SIG-M5 (cell line): ENCODE data around the gene GRK6.
A peak's percentile ranks its signal among the peaks of the same experiment; 100 is the strongest.

ENCODE experiments used
- DNase-seq: peaks from one replicate; lab custom pipeline; 2025; lab: John Stamatoyannopoulos, UW

GRK6 gene

GRCh38 chr5:177425801-177426565 is 493 bp upstream of the GRK6 start:
- peak; percentile 99 for DNase-seq

DNA sequence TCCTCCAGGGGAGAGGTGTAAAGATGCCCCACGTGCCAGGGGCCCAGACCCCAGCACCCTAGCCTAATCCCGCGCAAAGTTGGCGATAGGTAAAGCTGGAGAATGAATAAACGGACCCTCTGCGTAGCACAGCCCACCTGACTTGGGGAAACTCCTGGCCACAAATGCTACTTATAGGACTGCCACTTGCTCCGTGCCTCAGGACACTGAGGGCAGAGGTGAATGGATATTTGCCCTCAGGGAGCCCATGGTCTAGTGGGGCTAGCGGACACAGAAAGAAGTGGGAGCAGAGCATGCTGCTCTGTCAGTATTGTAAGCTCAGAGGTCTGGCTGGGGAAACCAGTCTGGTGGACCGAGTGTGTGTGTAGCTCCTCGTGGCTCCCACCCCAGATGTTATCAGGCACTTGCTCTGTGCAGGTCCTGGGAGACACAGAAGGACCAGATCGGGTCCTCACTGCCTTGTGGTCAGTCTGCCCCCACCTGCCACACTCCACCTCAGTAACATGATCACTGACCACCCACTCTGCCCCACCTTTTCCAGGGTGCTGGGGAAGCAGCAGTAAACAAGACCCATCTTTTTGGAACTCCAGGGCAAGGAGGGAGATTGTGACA is 841 bp downstream of the GRK6 start:
- DNase-seq, result no peak

- DNase-seq, result no peak
These were observed 1.6 kb downstream of the GRK6 start for GRCh38 chr5:177427919-177428573.

DNA sequence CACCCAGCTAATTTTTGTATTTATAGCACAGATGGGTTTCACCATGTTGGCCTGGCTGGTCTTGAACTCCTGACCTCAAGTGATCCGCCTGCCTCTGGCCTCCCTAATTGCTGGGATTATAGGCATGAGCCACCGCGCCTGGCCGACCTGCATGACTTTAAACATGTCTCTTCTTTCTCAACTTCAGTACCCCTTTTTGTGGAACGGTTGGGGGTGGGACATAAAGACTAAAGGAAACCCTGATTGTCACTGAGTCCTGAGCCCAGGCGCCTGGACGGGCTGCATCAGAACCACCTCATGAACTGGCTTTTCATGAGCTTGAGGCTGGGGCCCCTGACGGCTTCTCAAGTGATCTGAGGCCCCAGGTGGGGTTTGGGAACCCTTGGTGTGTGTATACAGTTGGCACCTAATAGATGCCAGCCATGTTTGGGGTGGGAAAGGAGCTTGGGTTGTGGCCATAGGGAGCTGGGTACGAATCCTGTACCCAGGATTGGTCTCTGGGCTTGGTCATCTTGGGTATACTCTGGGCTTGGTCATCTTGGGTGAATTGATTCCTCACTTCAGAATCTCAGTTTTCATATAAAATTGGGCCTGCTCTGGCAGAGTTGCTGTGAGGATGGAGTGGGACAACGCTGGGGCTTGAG is 2.2 kb downstream of the GRK6 start:
- DNase-seq, result no peak

DNA sequence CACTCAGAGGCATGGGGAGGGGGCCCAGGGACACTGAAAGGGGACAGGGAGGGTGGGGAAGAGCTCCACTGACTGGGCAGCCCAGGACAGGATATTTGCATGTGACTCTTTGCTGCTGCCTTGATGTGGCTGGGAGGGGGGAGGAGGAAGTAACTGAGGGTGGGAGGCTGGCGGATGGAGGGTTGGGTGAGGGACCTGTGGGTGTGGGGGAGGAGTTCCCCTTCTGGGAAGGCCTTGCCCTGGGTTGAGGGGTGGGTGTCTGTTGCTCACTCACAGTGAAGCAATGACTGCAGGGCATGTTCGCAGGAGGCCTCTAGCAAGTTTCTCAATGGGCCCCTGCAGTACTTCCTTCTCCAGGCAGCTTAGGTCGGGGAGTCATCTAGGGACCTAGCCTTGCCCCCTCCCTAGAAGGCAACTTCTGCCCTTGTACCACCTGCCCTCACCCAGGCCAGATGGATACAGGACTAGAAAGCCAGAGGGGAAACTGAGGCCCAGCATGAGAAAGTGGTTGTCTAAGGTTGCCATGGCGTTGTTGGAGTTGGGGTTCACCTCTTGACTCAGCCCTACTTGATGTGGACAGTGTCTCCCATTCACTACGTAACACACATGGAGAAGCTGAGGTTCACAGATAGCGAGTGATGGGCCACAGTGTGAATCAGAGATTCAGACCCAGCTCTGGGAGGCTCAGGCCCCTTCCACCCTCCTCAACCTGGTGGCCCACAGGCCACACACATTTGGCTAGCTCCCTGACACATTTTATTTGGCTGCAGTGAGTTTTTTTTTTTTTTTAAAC is 3.0 kb downstream of the GRK6 start:
- peak; percentile 92 for DNase-seq

- no peak for DNase-seq
These were observed 3.9 kb downstream of the GRK6 start for GRCh38 chr5:177430140-177430951.

DNA sequence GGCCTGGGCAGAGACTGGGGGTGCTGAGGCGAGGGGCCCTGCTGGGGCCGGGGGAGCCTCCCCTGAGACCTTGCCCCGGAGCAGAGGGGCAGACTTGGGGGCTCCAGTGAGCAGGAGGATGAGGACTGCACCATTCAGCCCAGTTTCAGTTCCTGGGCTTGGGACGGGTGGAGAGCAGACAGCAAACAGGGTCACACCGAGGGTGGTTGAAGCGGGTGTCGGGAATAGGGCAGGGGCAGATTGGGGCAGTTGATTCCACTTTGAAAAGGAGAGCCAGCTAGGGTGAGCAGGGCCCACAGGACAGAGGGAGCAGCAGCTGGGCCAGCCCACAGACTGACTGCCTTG is 4.5 kb downstream of the GRK6 start:
- no peak for DNase-seq

GRCh38 chr5:177431317-177432142 is 5.1 kb downstream of the GRK6 start:
- DNase-seq, result no peak

GRCh38 chr5:177432143-177432838 is 5.8 kb downstream of the GRK6 start:
- no peak for DNase-seq

GRCh38 chr5:177432839-177433657 is 6.6 kb downstream of the GRK6 start:
- no peak for DNase-seq

GRCh38 chr5:177433658-177434217 is 7.3 kb downstream of the GRK6 start:
- no peak for DNase-seq

DNA sequence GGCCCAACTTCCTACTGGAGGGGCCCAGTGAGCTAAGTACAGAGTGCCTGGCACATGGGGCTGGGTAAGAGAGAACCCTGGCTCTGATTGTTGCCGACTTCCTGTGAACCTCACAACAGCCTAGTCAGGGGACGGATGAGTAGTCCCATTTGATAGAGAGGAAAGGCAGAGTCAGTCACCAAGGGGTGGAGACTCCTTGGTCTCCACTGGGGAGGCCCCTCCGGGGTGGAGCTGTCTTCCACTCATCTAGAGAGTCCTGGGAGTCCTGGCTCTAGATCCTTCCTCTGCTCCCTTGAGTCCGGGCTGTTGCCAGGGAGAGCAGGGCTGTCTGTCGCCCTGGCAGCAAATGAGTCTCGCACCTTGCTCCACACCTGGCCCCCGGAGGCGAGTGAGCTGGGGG is 8.0 kb downstream of the GRK6 start:
- DNase-seq, result no peak

- DNase-seq, result no peak
These were observed 8.7 kb downstream of the GRK6 start for GRCh38 chr5:177434942-177435738.

- DNase-seq, result no peak
These were observed 9.5 kb downstream of the GRK6 start for GRCh38 chr5:177435847-177436536.

DNA sequence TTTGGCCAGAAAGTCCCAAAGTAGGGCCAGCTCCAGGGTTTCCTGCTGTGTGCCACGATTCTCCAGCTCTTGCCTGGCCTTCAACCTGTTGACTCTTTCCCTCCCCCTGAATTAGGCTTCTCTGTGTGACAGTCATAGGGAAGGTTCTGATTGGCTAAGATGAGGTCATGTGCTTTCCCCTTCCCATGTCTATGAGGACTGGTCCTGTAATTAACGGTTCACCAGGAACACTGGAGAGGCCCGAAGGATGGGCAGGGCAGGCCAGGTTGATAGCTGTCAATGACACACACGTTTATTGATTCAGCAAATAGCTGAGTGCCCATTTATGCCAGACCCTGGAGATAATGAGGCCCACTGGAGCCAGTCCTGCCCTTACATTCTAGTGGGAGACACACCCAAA is 11.1 kb downstream of the GRK6 start:
- DNase-seq, result no peak

- DNase-seq, result no peak
These were observed 12.0 kb downstream of the GRK6 start for GRCh38 chr5:177438468-177438867.

DNA sequence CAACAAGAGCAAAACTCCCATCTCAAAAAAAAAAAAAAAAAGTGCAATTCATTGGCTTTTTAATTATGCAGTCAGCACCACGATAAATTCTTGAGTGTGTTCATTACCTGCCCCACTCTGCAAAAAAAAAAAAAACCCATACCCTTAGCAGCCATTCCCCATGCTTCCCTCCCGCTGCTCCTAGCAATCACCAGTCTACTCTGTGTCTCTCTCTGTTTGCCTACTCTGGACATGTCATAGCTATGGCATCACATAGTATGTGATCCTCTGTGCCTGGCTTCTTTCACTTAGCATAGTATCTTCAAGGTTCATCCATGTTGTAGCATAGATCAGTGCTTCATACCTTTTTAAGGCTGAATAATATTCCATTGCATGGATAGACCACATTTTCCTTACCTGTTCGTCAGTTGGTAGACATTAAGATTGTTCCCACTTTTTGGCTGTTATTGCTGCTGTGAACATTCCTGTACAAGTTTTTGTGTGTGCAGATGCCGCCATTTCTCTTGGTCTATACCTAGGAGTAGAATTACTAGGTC is 13.1 kb downstream of the GRK6 start:
- DNase-seq, result no peak
